ENCODE results near the gene FOXC1.
A peak's percentile ranks its signal among the peaks of the same experiment; 100 is the strongest.

Gene FOXC1

DNA sequence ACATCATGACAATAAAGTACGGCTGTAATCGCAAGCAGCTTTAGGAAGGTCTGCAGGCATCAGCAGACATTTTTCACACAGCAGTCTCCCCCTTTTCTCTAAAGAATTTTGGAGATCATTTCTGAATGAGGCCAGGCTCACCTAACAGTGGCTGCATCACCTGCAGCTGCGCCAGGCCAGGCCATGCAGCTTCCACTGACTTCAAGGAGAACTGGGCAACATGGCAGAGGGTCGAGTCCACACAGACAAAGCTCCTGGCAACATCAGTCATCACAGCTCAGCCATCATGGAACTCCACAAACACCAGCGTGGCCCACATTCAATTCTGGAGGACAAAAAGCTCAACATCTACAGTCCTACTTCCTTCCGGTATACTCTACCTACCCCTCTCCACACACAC lies 17.8 kb upstream of the FOXC1 start:
- no peak overlapping the region for H3K27ac Mint-ChIP-seq
- no peaks in the 10 kb centered on the region for H3K9me3 Mint-ChIP-seq (ENCODE audit: low read depth)
- H3K27me3 Mint-ChIP-seq, result peaks cover 20% of the 10 kb centered on the region
- H3K36me3 Mint-ChIP-seq, result no peaks in the 10 kb centered on the region
- no peak overlapping the region for H3K4me3 Mint-ChIP-seq
- H3K4me1 Mint-ChIP-seq (ENCODE audit: low read depth), result peaks cover 7% of the 10 kb centered on the region

DNA sequence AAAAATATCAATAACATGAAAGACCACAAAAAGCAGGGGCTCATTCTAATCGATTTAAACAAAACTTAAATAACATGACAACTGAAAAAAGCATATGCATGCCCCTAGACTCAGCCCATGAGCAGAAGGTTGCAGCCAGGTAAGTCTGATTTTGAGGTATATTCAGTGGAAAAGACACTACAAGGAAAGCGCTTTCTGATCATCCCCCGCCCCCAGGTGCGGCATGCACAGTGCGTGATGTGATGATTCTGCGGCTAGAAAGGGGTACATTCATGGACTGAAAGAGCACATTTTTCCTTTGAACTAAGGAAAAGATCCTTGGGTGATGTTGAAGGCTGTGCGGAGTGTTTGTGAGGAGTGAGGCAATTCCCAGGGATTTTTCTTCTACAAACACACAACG lies 16.9 kb upstream of the FOXC1 start:
- Mint-ChIP-seq H3K27me3 (peaks cover 27% of the 10 kb centered on the region), H3K36me3 (no peaks in the 10 kb centered on the region), H3K27ac (no peak overlapping the region), H3K4me3 (no peak overlapping the region), H3K9me3 (ENCODE audit: low read depth) (no peaks in the 10 kb centered on the region), H3K4me1 (ENCODE audit: low read depth) (peaks cover 7% of the 10 kb centered on the region)

DNA sequence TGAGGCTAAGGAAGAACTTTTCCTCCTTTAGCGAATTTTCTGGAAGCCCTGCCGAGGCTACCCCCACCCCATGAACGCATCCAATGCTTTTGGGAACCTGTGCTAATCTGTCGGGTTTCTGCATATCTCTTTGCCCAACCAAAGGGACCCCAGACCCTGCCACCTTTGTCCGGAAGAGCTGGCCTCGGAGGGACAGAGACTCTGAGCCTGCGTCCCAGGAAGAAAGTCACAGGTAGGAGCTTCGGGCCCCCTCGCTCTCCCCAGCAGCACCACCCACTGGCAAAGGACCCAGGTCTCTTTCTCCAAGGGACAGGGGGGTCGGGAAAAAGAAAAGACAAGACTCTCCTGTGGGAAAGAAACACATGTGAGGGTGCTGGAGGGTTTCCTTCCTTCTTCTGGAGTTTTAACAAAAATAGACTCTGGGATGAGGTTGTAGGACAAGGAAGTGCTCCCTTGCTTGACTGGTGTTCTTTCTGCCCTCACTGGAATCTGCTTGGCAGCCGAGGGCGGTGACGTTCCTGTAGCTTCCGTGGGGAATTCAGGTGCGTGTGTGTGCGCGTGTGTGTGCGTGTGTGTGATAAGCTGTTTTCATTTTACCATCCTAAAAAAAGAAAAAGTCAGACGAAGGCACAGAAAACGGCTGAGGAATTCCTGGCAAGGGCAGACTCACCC lies 16.3 kb upstream of the FOXC1 start:
- Mint-ChIP-seq H3K27ac (no peak overlapping the region), H3K9me3 (ENCODE audit: low read depth) (no peaks in the 10 kb centered on the region), H3K4me3 (no peak overlapping the region), H3K36me3 (no peaks in the 10 kb centered on the region), H3K27me3 (peaks cover 30% of the 10 kb centered on the region), H3K4me1 (ENCODE audit: low read depth) (peaks cover 7% of the 10 kb centered on the region)

DNA sequence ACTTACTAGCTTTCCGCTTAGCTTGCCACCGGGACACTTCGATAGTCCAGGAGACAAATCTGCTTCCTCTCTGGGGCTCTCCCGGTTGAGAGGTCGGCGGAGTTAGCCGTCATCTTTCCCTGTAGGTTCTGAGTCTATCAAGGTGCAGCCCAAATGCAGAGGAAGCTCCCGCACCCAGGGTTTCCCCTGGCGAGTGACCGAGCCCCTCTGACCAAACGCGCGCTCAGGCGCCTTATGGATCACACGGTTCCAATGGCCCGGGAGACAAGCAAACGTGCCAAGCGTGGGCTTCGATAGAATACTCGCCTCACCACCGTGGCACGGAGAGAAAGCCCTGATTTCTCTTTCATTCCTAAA lies 15.8 kb upstream of the FOXC1 start:
- Mint-ChIP-seq H3K9me3 (ENCODE audit: low read depth) (no peaks in the 10 kb centered on the region), H3K4me3 (no peak overlapping the region), H3K27me3 (peaks cover 32% of the 10 kb centered on the region), H3K4me1 (ENCODE audit: low read depth) (peaks cover 7% of the 10 kb centered on the region), H3K36me3 (no peaks in the 10 kb centered on the region), H3K27ac (no peak overlapping the region)

DNA sequence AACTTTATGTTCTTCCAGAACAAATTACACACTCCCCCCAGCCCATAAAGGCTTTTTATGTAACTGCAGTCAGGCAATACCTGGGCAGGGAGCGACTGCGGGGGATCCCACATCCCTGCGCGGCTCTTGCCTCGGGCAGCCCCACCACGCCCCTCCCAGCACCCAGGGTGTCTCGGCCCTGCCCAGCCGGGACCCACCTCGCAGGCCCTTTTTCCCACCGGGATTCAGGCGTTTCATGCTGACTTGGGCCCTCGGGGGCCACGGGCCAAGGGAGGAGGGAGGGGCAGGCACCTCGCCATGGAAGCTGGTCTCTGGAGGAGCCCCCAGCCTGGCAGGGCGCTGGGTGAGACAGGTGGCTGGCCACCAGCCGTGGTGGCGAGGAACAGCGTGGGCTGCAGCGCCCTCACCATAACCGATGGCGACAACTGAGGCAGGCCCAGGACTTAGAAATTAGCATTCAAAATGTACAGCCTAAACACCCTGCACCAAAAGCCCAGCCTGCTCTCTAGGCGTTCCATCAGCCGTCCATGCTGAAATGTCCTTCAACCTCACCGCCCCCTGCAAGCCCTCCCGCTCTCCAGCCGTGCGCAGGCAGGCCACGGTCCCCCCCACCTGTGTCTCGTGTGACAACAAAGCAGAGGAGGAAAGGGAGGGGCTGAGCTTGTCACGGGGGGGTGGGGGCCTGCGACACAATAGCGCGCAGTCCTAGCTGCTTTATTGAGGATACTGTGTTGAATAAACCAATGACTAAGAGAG lies 15.1 kb upstream of the FOXC1 start:
- Mint-ChIP-seq H3K36me3 (no peaks in the 10 kb centered on the region), H3K4me3 (no peak overlapping the region), H3K27me3 (peaks cover 29% of the 10 kb centered on the region), H3K4me1 (ENCODE audit: low read depth) (peaks cover 7% of the 10 kb centered on the region), H3K27ac (no peak overlapping the region), H3K9me3 (ENCODE audit: low read depth) (no peaks in the 10 kb centered on the region)

DNA sequence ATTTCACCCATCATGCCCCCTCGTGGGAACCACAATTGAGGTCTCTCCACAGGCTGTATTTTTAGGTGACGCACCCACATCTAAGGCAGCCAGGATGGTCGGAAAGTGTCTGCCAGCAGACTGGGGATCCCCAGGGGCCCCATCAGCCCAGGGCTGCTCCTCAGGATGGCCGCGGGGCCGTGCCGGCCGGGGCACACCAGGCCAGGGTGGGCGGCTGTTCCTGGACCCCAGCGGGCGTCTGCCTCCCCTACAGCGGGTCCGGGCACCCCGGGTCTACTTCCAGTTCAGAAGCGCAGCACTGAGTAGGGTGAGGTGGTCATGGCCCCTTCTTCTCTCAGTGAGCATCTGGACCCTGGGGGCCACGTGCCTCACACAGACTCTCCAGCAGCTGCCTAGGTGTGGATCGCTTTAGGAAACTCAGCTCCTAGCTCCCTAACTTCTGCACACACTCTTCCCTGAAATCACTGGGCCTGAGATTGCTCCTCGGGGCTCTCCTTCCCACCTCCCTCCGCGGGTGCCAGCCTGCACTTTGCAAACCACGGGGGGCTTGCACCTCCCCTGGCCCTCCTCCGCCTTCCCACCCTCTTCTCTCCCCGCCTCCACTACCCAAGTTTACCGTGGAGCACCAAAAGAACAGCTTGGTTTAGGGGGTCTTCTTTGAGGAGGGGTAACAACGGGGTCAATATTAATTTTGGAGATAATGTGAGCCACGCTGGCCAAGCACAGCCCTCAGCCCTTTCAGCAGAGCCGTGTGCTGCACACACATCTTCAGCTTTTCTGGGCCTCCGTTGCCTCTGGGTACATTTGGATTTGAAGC lies 14.2 kb upstream of the FOXC1 start:
- Mint-ChIP-seq H3K36me3 (no peaks in the 10 kb centered on the region), H3K4me3 (peak overlapping the region; percentile 32), H3K27me3 (peaks cover 35% of the 10 kb centered on the region), H3K4me1 (ENCODE audit: low read depth) (peaks cover 7% of the 10 kb centered on the region), H3K27ac (no peak overlapping the region), H3K9me3 (ENCODE audit: low read depth) (no peaks in the 10 kb centered on the region)

DNA sequence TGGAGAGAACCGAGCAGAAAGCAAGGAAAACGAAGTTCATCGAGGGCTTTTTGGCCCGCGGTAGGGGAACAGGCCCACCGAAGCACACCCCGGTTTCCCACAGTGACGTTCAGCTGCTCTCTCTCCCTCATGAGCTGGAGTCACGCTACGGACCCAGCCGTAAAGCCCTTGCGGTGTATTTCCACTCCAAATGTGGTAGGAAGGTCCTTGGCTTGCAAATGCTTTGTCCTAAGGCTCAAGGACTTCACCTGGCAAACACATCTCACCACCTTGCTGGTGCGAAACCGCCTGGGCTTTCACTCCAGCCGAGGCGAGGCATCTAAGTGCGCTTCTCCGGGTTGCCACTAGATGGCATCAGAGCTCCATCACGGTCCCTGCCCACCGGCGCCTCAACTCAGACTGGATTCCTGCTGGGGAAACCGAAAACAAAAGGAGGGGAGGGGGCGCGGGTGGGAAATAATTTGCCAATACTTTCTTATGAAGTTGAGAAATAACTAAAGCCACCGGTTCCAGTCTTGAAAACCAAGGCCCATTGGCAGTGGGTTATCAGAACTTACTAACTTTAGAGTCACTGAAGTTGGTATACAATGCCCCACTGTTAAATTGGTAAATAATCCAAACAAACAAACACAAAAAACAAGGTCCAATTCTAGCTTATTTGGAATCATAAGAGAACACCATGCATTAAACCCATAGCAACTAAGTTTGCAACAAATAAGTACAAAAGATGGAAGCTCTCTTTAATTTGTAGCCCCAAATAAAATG lies 13.4 kb upstream of the FOXC1 start:
- Mint-ChIP-seq H3K4me3 (peak overlapping the region; percentile 32), H3K27ac (no peak overlapping the region), H3K9me3 (ENCODE audit: low read depth) (no peaks in the 10 kb centered on the region), H3K27me3 (peaks cover 40% of the 10 kb centered on the region), H3K4me1 (ENCODE audit: low read depth) (peaks cover 9% of the 10 kb centered on the region), H3K36me3 (no peaks in the 10 kb centered on the region)

DNA sequence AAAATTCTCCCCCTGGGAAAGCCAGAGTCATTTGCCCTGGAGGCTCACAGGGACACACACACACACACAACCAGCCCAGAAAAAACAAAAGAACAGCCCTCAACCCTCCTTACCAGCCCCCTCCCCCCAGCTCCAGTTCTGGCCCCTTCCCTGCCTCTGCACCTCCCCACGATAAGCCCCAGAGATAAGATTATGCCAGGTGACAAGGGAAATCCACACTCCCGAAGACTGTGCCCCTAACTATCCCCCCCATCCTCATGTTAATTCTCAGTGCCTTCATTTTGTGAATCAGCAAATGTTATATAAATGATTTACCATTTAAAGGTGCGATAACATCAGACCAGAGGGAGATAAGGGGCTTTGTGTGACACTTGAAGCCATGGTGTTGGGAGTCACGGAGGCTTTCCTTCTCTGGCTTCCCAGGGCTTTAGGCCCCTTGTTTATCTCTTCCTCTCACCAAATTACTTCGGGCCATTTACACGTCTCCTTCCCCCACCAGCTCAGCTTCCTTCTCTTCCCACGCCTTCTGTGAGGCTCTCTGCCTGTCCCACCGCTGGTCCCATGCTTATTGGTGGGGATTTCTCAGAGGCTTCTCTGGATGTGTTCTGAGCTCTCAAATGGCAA lies 12.5 kb upstream of the FOXC1 start:
- no peak overlapping the region for H3K27ac Mint-ChIP-seq
- H3K4me3 Mint-ChIP-seq, result no peak overlapping the region
- no peaks in the 10 kb centered on the region for H3K36me3 Mint-ChIP-seq
- no peaks in the 10 kb centered on the region for H3K9me3 Mint-ChIP-seq (ENCODE audit: low read depth)
- peaks cover 40% of the 10 kb centered on the region for H3K27me3 Mint-ChIP-seq
- peaks cover 9% of the 10 kb centered on the region for H3K4me1 Mint-ChIP-seq (ENCODE audit: low read depth)

DNA sequence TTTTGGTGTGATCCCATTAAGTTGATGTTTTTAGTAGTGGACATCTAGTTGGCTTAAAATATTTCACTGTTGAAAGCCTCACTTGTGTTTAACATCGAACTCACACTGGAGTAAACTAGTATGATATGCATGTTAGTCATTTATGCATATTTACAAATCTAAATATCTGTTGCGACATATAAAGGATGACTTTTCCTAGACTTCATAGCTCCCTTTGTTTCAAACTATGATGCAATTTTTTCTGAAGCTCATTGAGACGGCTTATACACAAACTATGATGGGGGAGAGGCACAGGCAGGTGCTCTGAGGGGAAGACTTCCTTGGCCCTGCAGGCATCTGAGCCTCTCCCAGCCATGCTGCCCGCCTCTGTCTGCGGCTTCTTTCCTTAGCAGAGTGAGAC lies 11.8 kb upstream of the FOXC1 start:
- Mint-ChIP-seq H3K36me3 (no peaks in the 10 kb centered on the region), H3K4me3 (no peak overlapping the region), H3K27ac (no peak overlapping the region), H3K27me3 (peaks cover 44% of the 10 kb centered on the region), H3K9me3 (ENCODE audit: low read depth) (no peaks in the 10 kb centered on the region), H3K4me1 (ENCODE audit: low read depth) (peaks cover 9% of the 10 kb centered on the region)

DNA sequence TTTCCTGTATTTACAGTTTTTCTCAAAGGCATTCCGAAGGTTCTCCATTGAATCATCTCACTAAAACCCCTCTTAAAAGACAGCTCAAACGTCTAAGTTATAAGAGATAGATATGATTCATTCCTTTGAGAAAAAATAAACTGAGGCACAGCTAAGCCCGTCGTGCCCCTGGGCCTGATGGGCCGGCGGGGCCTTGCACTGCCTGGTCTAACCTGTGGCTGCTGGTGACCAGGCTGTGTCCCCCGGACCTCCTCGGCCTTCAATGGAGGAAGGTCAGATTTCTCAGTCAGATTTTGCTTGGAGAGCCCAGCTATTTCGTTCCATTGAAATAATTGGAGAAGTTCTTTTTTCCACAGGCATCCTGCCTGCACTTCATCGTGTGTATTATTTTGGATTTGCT lies 11.3 kb upstream of the FOXC1 start:
- H3K27ac Mint-ChIP-seq, result no peak overlapping the region
- no peaks in the 10 kb centered on the region for H3K36me3 Mint-ChIP-seq
- peaks cover 48% of the 10 kb centered on the region for H3K27me3 Mint-ChIP-seq
- H3K4me3 Mint-ChIP-seq, result no peak overlapping the region
- peaks cover 9% of the 10 kb centered on the region for H3K4me1 Mint-ChIP-seq (ENCODE audit: low read depth)
- H3K9me3 Mint-ChIP-seq (ENCODE audit: low read depth), result no peaks in the 10 kb centered on the region

DNA sequence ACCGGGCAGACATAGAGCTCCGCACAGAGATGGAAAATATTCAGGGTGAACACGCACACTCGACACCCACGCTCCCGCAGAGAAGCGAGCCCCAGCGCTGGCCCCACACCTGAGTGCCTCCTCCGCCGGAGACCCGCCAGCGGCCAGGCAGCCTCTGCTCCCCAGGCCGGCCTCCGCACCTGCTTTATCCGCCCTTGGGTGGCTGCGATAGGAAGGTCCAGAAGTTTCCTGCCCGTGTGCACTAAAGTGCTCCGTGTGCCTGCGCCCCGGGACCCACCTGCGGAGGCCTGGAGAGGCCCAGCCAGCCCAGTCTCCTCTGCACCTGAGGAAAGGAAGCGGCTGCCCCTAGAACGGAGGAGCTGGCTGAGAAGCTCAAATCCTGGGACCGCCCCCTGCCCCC lies 10.8 kb upstream of the FOXC1 start:
- Mint-ChIP-seq H3K4me1 (ENCODE audit: low read depth) (peaks cover 9% of the 10 kb centered on the region), H3K9me3 (ENCODE audit: low read depth) (no peaks in the 10 kb centered on the region), H3K27ac (no peak overlapping the region), H3K27me3 (peaks cover 51% of the 10 kb centered on the region), H3K4me3 (no peak overlapping the region), H3K36me3 (no peaks in the 10 kb centered on the region)

DNA sequence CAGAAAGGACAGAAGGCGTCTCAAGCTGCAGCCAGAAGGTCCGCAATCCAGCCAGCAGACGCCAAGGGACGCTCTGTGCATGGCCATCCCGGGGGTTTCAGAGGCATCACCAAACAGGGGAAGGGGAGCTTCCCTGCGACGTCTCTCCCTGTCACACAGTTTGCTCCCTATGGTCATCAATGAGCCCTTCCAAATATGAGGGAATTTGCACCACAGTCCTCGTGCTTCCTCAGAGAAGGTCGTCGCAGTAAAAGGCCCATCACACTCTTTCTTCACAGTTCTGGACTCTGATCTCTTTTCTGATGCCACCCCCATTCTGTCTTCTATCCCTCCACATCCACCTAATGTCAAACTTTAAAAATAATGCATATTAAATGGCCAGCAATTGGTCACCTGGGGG lies 10.2 kb upstream of the FOXC1 start:
- Mint-ChIP-seq H3K36me3 (no peaks in the 10 kb centered on the region), H3K27ac (no peak overlapping the region), H3K27me3 (peaks cover 51% of the 10 kb centered on the region), H3K4me1 (ENCODE audit: low read depth) (peaks cover 9% of the 10 kb centered on the region), H3K9me3 (ENCODE audit: low read depth) (no peaks in the 10 kb centered on the region), H3K4me3 (no peak overlapping the region)

DNA sequence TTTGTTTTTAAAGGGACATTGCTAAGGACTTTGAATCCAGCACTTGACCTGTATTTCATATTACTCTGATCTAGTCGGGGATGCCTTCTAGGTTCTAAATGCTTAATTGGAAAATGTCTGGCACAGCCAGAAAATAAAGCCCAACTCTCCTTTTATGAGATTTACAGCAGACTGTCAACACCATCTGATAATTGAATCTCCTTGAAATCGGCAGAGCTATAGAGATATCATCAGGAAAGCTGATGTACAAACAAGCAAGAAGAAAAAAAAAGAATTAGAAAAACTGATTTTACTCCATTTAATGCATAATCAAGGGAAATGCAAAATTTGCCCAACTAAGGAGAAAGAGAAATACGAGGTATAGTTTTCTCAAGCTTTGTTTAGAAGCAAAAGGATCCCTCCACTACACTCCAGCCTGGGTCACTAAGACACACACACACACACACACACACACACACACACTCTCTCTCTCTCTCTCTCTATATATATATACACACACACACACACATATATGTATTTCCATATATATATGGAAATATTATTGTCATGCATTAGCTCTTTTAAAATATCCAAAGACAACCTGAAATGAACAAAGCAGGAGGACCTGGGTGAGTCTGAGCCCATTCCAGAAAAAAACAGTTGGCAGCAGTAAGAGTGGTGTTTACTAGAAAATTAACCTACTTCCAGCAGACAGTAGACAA lies 9.5 kb upstream of the FOXC1 start:
- Mint-ChIP-seq H3K27me3 (peaks cover 48% of the 10 kb centered on the region), H3K27ac (no peak overlapping the region), H3K4me3 (no peak overlapping the region), H3K36me3 (no peaks in the 10 kb centered on the region), H3K4me1 (ENCODE audit: low read depth) (peaks cover 6% of the 10 kb centered on the region), H3K9me3 (ENCODE audit: low read depth) (no peaks in the 10 kb centered on the region)

DNA sequence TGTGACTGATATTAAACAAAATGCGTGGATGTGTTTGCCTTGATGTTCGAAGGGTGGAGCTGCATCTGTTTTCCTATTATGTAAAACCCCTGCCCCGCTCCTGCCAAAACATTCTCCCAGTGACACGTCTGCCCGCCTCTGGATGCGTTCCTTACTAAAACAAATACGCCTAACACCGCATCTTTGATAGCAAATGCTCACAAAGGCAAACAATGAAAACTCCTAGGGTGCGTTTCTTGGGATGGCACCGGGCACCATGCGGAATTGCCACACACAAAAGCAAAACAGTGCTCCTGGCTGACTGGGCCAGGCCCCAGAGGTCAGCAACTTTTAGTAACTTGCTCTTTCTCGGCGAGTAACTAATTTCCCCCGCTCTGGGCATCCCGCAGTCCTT lies 9.0 kb upstream of the FOXC1 start:
- Mint-ChIP-seq H3K27me3 (peaks cover 52% of the 10 kb centered on the region), H3K4me3 (no peak overlapping the region), H3K4me1 (ENCODE audit: low read depth) (peaks cover 10% of the 10 kb centered on the region), H3K9me3 (ENCODE audit: low read depth) (no peaks in the 10 kb centered on the region), H3K27ac (no peak overlapping the region), H3K36me3 (no peaks in the 10 kb centered on the region)
